GM23338 (cell line): ENCODE data around the gene GGPS1. TPM values are rescaled to one million over a fixed set of nuclear protein-coding genes. Genes with fewer than 3 reads are reported as not detected.

Experiments
- ATAC-seq: fragments of 200-7000 bp; cut with Tn5 transposase; 3 replicates; pipeline ENCODE4 v1.9.1; 2020
- DNase-seq: peaks from one replicate; pipeline ENCODE4 v3.0.0-alpha.2; 2015; ENCODE audit warnings: low spot score
- H2AFZ ChIP-seq: fragments of 200-600 bp; sonication (generic); 2 replicates; pipeline ENCODE4 v1.8.0; 2016; ENCODE audit warnings: antibody characterized with exemption, mild to moderate bottlenecking, moderate library complexity
- H3F3A ChIP-seq: fragments of 200-600 bp; sonication (generic); replicated peaks from 2 replicates; pipeline ENCODE4 v1.8.0; 2017; ENCODE audit warnings: antibody characterized with exemption, mixed run types, low read depth
- H3K27ac ChIP-seq: fragments of 200-600 bp; sonication (generic); 2 replicates; pipeline ENCODE4 v1.6.1; 2016; ENCODE audit warnings: low read depth
- H3K27me3 ChIP-seq: fragments of 200-600 bp; sonication (generic); 2 replicates; pipeline ENCODE4 v1.8.0; 2016; ENCODE audit warnings: mild to moderate bottlenecking, mixed run types, moderate library complexity; ENCODE audit not compliant: insufficient read depth
- H3K36me3 ChIP-seq: fragments of 200-600 bp; sonication (generic); 2 replicates; pipeline ENCODE4 v1.8.0; 2016; ENCODE audit warnings: mild to moderate bottlenecking; ENCODE audit not compliant: insufficient read depth
- H3K4me1 ChIP-seq: fragments of 200-600 bp; sonication (generic); 2 replicates; pipeline ENCODE4 v1.8.0; 2016; ENCODE audit warnings: mild to moderate bottlenecking, moderate library complexity; ENCODE audit not compliant: insufficient read depth
- H3K4me2 ChIP-seq: fragments of 200-600 bp; sonication (generic); 2 replicates; pipeline ENCODE4 v1.7.1; 2017; ENCODE audit warnings: mixed run types
- H3K4me3 ChIP-seq: fragments of 200-600 bp; sonication (generic); 2 replicates; pipeline ENCODE4 v1.6.1; 2016; ENCODE audit warnings: mixed run types
- H3K79me2 ChIP-seq: fragments of 200-600 bp; sonication (generic); replicated peaks from 2 replicates; pipeline ENCODE4 v1.8.0; 2017; ENCODE audit warnings: mild to moderate bottlenecking; ENCODE audit not compliant: insufficient read depth
- H3K9me2 ChIP-seq: fragments of 200-600 bp; sonication (generic); 2 replicates; pipeline ENCODE4 v1.8.0; 2017; ENCODE audit not compliant: insufficient read depth
- H4K20me1 ChIP-seq: fragments of 200-600 bp; sonication (generic); replicated peaks from 2 replicates; pipeline ENCODE4 v1.8.0; 2017; ENCODE audit warnings: mild to moderate bottlenecking; ENCODE audit not compliant: insufficient read depth
- H3K27ac Mint-ChIP-seq: 2 replicates; pipeline ENCODE4 v1.8.0; 2020; ENCODE audit warnings: inconsistent platforms, mild to moderate bottlenecking, moderate library complexity, mixed read lengths
- H3K27me3 Mint-ChIP-seq: 3 replicates; pipeline ENCODE4 v1.8.0; 2022; ENCODE audit warnings: low read depth, mild to moderate bottlenecking, moderate library complexity, mixed read lengths, inconsistent platforms; ENCODE audit not compliant: insufficient read depth, poor library complexity
- H3K36me3 Mint-ChIP-seq: 3 replicates; pipeline ENCODE4 v1.8.0; 2021; ENCODE audit warnings: low read depth, mild to moderate bottlenecking, inconsistent platforms, moderate library complexity, mixed read lengths
- H3K4me1 Mint-ChIP-seq: 3 replicates; pipeline ENCODE4 v1.8.0; 2020; ENCODE audit warnings: mild to moderate bottlenecking, inconsistent platforms, mixed read lengths
- H3K4me3 Mint-ChIP-seq: 3 replicates; pipeline ENCODE4 v1.8.0; 2021; ENCODE audit warnings: moderate library complexity, mild to moderate bottlenecking, inconsistent platforms, mixed read lengths
- H3K9me3 Mint-ChIP-seq: 3 replicates; pipeline ENCODE4 v1.8.0; 2020; ENCODE audit warnings: moderate library complexity, mild to moderate bottlenecking, inconsistent platforms, mixed read lengths
- CREB1 ChIP-seq: fragments of 250-450 bp; sonication (Bioruptor Pico); IDR thresholded peaks from 2 replicates; pipeline ENCODE4 v1.5.0; 2020; ENCODE audit warnings: low read depth, mild to moderate bottlenecking, moderate library complexity
- EZH2 ChIP-seq: fragments of 200-600 bp; sonication (generic); IDR thresholded peaks from one replicate; pipeline ENCODE4 v1.8.0; 2017; ENCODE audit warnings: antibody characterized with exemption, mild to moderate bottlenecking, low read depth; ENCODE audit not compliant: unreplicated experiment
- EZH2phosphoT487 ChIP-seq: fragments of 200-600 bp; sonication (generic); IDR thresholded peaks from one replicate; pipeline ENCODE4 v1.8.1; 2018; ENCODE audit warnings: antibody characterized with exemption; ENCODE audit not compliant: unreplicated experiment
- JUNB ChIP-seq: IDR thresholded peaks from one replicate; pipeline ENCODE4 v1.6.1; 2016; ENCODE audit warnings: antibody characterized with exemption; ENCODE audit not compliant: unreplicated experiment
- NANOG ChIP-seq: IDR thresholded peaks from 2 replicates; pipeline ENCODE4 v1.6.1; 2016; ENCODE audit warnings: antibody characterized with exemption, borderline replicate concordance
- POLR2AphosphoS5 ChIP-seq: IDR thresholded peaks from 2 replicates; pipeline ENCODE4 v1.6.1; 2016; ENCODE audit warnings: antibody characterized with exemption, low read depth
- STAT1 ChIP-seq: IDR thresholded peaks from one replicate; pipeline ENCODE4 v1.6.1; 2016; ENCODE audit warnings: antibody characterized with exemption; ENCODE audit not compliant: unreplicated experiment
- ZNF114 ChIP-seq: fragments of 250-450 bp; sonication (Bioruptor Pico); IDR thresholded peaks from 2 replicates; pipeline ENCODE4 v1.5.0; 2020; ENCODE audit warnings: mild to moderate bottlenecking, moderate library complexity
- ZNF331 ChIP-seq: fragments of 250-450 bp; sonication (Bioruptor Pico); IDR thresholded peaks from 2 replicates; pipeline ENCODE4 v1.5.0; 2020; ENCODE audit warnings: low read depth, mild to moderate bottlenecking, moderate library complexity
- polyA plus RNA-seq: library from polyadenylated mRNA; unstranded; fragments of >200 nt; fragmentation: Nextera tagmentation; extraction: Ambion mirVana; gene quantifications from 2 replicates; pipeline ENCODE4 v1.2.1, GENCODE V29; 2016
- total RNA-seq: library from RNA; depleted of rRNA; stranded (reverse); fragments of >200 nt; shearing (Covaris generic); gene quantifications from 2 replicates; pipeline ENCODE4 v1.2.3, GENCODE V29; 2014
- TF ChIP-seq, protein P1 (sequence below): IDR thresholded peaks from 2 replicates; pipeline ENCODE4 v1.6.1; 2016; ENCODE audit warnings: antibody characterized with exemption
- TF ChIP-seq, protein P2 (sequence below): IDR thresholded peaks from one replicate; pipeline ENCODE4 v1.6.1; 2018; ENCODE audit warnings: antibody characterized with exemption; ENCODE audit not compliant: unreplicated experiment
- TF ChIP-seq, protein P3 (sequence below), 2 experiments: fragments of 200-600 bp in 1 of 2; sonication (generic) in 1 of 2; conservative IDR thresholded peaks; 2 replicates each; pipeline versions ENCODE4 v1.5.1 to v1.6.1; 2016 to 2017; ENCODE audit warnings: antibody characterized with exemption in 2 of 2, low read depth in 2 of 2, mild to moderate bottlenecking in 2 of 2, moderate library complexity in 1 of 2
- TF ChIP-seq, protein P4 (sequence below): fragments of 250-450 bp; sonication (Bioruptor Pico); IDR thresholded peaks from 2 replicates; pipeline ENCODE4 v1.5.0; 2020; ENCODE audit warnings: mild to moderate bottlenecking, moderate library complexity

GGPS1 gene
- total and polyA plus RNA-seq, 2 experiments from 2014 or later: 33.9 to 56.8 TPM

DNA sequence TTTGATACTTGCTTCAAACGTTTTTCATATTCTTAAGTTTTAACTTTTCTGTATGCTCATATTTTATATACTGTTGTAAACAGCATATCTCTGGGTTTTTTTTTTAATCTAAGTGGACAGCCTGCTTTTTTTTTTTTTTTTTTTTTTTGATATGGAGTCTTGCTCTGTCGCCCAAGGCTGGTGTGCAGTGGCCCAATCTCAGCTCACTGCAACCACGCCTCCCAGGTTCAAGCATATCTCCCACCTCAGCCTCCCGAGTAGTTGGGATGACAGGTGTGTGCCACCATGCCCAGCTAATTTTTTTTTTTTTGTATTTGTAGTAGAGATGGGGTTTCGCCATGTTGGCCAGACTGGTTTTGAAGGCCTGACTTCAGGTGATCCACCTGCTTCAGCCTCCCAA lies 40.1 kb downstream of the GGPS1 start:
- peak overlapping the region; percentile 91 for H3K4me3 Mint-ChIP-seq

More for the DNA sequence above, 40.1 kb downstream of the GGPS1 start:
- Histone ChIP-seq H3K9me2 (no peaks in the 10 kb centered on the region), H3F3A (peaks cover 6% of the 10 kb centered on the region; the same call in 1 of the 2 replicates), H4K20me1 (peaks cover 18% of the 10 kb centered on the region; the same call in 1 of the 2 replicates), H3K79me2 (peaks cover 55% of the 10 kb centered on the region), H3K4me3 (peak overlapping the region; percentile 86), H3K27ac (peak overlapping the region; percentile 96), H3K36me3 (no peaks in the 10 kb centered on the region), H3K4me2 (peak overlapping the region; percentile 86), H3K27me3 (no peaks in the 10 kb centered on the region), H3K4me1 (peaks cover 4% of the 10 kb centered on the region; the same call in 1 of the 2 replicates), H2AFZ (no peak overlapping the region)
- H3K27me3 Mint-ChIP-seq: peaks cover 4% of the 10 kb centered on the region
- H3K27ac Mint-ChIP-seq: no peak overlapping the region
- H3K9me3 Mint-ChIP-seq: no peaks in the 10 kb centered on the region
- no peak for DNase-seq
- ATAC-seq: no peak
- H3K36me3 Mint-ChIP-seq: peaks cover 21% of the 10 kb centered on the region
- TF ChIP-seq EZH2phosphoT487: no peak
- TF ChIP-seq, protein P1, sequence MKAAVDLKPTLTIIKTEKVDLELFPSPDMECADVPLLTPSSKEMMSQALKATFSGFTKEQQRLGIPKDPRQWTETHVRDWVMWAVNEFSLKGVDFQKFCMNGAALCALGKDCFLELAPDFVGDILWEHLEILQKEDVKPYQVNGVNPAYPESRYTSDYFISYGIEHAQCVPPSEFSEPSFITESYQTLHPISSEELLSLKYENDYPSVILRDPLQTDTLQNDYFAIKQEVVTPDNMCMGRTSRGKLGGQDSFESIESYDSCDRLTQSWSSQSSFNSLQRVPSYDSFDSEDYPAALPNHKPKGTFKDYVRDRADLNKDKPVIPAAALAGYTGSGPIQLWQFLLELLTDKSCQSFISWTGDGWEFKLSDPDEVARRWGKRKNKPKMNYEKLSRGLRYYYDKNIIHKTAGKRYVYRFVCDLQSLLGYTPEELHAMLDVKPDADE: no peak
- TF ChIP-seq POLR2AphosphoS5: no peak
- no peak for TF ChIP-seq CREB1 (CRISPR knock-in tag)
- TF ChIP-seq ZNF114 (CRISPR knock-in tag): no peak
- TF ChIP-seq STAT1: no peak
- no peak for TF ChIP-seq NANOG
- TF ChIP-seq, protein P2, sequence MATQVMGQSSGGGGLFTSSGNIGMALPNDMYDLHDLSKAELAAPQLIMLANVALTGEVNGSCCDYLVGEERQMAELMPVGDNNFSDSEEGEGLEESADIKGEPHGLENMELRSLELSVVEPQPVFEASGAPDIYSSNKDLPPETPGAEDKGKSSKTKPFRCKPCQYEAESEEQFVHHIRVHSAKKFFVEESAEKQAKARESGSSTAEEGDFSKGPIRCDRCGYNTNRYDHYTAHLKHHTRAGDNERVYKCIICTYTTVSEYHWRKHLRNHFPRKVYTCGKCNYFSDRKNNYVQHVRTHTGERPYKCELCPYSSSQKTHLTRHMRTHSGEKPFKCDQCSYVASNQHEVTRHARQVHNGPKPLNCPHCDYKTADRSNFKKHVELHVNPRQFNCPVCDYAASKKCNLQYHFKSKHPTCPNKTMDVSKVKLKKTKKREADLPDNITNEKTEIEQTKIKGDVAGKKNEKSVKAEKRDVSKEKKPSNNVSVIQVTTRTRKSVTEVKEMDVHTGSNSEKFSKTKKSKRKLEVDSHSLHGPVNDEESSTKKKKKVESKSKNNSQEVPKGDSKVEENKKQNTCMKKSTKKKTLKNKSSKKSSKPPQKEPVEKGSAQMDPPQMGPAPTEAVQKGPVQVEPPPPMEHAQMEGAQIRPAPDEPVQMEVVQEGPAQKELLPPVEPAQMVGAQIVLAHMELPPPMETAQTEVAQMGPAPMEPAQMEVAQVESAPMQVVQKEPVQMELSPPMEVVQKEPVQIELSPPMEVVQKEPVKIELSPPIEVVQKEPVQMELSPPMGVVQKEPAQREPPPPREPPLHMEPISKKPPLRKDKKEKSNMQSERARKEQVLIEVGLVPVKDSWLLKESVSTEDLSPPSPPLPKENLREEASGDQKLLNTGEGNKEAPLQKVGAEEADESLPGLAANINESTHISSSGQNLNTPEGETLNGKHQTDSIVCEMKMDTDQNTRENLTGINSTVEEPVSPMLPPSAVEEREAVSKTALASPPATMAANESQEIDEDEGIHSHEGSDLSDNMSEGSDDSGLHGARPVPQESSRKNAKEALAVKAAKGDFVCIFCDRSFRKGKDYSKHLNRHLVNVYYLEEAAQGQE: no peak
- TF ChIP-seq, protein P3, sequence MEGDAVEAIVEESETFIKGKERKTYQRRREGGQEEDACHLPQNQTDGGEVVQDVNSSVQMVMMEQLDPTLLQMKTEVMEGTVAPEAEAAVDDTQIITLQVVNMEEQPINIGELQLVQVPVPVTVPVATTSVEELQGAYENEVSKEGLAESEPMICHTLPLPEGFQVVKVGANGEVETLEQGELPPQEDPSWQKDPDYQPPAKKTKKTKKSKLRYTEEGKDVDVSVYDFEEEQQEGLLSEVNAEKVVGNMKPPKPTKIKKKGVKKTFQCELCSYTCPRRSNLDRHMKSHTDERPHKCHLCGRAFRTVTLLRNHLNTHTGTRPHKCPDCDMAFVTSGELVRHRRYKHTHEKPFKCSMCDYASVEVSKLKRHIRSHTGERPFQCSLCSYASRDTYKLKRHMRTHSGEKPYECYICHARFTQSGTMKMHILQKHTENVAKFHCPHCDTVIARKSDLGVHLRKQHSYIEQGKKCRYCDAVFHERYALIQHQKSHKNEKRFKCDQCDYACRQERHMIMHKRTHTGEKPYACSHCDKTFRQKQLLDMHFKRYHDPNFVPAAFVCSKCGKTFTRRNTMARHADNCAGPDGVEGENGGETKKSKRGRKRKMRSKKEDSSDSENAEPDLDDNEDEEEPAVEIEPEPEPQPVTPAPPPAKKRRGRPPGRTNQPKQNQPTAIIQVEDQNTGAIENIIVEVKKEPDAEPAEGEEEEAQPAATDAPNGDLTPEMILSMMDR (conservative IDR thresholded peaks at IDR 0.05; ENCODE audit: low read depth in 2 of 2): no peak
- no peak for TF ChIP-seq ZNF331 (CRISPR knock-in tag)
- TF ChIP-seq JUNB: no peak
- TF ChIP-seq EZH2: no peak
- TF ChIP-seq, protein P4, sequence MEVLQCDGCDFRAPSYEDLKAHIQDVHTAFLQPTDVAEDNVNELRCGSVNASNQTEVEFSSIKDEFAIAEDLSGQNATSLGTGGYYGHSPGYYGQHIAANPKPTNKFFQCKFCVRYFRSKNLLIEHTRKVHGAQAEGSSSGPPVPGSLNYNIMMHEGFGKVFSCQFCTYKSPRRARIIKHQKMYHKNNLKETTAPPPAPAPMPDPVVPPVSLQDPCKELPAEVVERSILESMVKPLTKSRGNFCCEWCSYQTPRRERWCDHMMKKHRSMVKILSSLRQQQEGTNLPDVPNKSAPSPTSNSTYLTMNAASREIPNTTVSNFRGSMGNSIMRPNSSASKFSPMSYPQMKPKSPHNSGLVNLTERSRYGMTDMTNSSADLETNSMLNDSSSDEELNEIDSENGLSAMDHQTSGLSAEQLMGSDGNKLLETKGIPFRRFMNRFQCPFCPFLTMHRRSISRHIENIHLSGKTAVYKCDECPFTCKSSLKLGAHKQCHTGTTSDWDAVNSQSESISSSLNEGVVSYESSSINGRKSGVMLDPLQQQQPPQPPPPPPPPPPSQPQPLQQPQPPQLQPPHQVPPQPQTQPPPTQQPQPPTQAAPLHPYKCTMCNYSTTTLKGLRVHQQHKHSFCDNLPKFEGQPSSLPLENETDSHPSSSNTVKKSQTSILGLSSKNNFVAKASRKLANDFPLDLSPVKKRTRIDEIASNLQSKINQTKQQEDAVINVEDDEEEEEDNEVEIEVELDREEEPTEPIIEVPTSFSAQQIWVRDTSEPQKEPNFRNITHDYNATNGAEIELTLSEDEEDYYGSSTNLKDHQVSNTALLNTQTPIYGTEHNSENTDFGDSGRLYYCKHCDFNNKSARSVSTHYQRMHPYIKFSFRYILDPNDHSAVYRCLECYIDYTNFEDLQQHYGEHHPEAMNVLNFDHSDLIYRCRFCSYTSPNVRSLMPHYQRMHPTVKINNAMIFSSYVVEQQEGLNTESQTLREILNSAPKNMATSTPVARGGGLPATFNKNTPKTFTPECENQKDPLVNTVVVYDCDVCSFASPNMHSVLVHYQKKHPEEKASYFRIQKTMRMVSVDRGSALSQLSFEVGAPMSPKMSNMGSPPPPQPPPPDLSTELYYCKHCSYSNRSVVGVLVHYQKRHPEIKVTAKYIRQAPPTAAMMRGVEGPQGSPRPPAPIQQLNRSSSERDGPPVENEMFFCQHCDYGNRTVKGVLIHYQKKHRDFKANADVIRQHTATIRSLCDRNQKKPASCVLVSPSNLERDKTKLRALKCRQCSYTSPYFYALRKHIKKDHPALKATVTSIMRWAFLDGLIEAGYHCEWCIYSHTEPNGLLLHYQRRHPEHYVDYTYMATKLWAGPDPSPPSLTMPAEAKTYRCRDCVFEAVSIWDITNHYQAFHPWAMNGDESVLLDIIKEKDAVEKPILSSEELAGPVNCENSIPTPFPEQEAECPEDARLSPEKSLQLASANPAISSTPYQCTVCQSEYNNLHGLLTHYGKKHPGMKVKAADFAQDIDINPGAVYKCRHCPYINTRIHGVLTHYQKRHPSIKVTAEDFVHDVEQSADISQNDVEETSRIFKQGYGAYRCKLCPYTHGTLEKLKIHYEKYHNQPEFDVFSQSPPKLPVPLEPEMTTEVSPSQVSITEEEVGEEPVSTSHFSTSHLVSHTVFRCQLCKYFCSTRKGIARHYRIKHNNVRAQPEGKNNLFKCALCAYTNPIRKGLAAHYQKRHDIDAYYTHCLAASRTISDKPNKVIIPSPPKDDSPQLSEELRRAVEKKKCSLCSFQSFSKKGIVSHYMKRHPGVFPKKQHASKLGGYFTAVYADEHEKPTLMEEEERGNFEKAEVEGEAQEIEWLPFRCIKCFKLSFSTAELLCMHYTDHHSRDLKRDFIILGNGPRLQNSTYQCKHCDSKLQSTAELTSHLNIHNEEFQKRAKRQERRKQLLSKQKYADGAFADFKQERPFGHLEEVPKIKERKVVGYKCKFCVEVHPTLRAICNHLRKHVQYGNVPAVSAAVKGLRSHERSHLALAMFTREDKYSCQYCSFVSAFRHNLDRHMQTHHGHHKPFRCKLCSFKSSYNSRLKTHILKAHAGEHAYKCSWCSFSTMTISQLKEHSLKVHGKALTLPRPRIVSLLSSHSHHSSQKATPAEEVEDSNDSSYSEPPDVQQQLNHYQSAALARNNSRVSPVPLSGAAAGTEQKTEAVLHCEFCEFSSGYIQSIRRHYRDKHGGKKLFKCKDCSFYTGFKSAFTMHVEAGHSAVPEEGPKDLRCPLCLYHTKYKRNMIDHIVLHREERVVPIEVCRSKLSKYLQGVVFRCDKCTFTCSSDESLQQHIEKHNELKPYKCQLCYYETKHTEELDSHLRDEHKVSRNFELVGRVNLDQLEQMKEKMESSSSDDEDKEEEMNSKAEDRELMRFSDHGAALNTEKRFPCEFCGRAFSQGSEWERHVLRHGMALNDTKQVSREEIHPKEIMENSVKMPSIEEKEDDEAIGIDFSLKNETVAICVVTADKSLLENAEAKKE (CRISPR knock-in tag): no peak
- peaks cover 12% of the 10 kb centered on the region; the same call in 2 of the 3 replicates for H3K4me1 Mint-ChIP-seq
